Esophagus squamous epithelium (tissue), 5 donors: ENCODE measurements around the gene SGTB. TPM values are rescaled to one million over a fixed set of nuclear protein-coding genes. Genes with fewer than 3 reads are reported as not detected.
"Not testable (repeated sequence)": the region's sequence is repeated elsewhere in the genome, so short reads cannot be mapped to it uniquely, and the experiment has no call there.

ENCODE experiments used
- DNase-seq: peaks from one replicate; lab custom pipeline; 2025; lab: John Stamatoyannopoulos, UW
- H3K27ac ChIP-seq, 4 donors: fragments of 200-600 bp; sonication (generic); one replicate each; pipeline ENCODE4 v1.5.1; 2016 to 2019; ENCODE audit warnings: mild to moderate bottlenecking in 1 of 4
- H3K27me3 ChIP-seq, 4 donors: fragments of 200-600 bp; sonication (generic); 1 replicate in 3 of 4; 2 replicates in 1 of 4; pipeline versions ENCODE4 v1.5.1 to v1.6.0; 2017 to 2021; ENCODE audit warnings: antibody characterized with exemption in 1 of 4
- H3K36me3 ChIP-seq, 3 donors: fragments of 200-600 bp; sonication (generic); one replicate each; pipeline ENCODE4 v1.5.1; 2016 to 2019
- H3K4me1 ChIP-seq, 3 donors: fragments of 200-600 bp; sonication (generic); one replicate each; pipeline ENCODE4 v1.5.1; 2017 to 2019
- H3K4me3 ChIP-seq, 4 donors: fragments of 200-600 bp; sonication (generic); 1 replicate in 3 of 4; 2 replicates in 1 of 4; pipeline ENCODE4 v1.5.1; 2016 to 2019; ENCODE audit warnings: mild to moderate bottlenecking in 2 of 4, moderate library complexity in 1 of 4
- H3K9me3 ChIP-seq, 3 donors: fragments of 200-600 bp; sonication (generic); one replicate each; pipeline ENCODE4 v1.5.1; 2016 to 2019
- POLR2A ChIP-seq, 4 donors: fragments of 450-650 bp; IDR thresholded peaks; one replicate each; pipeline ENCODE4 v1.6.1; 2017; ENCODE audit warnings: antibody characterized with exemption in 4 of 4, mild to moderate bottlenecking in 4 of 4, moderate library complexity in 3 of 4
- WGBS, 2 donors: methylation state at CpG; one replicate each; pipeline ENCODE4 v1.1.5; 2018; 5-methylcytosine and 5-hydroxymethylcytosine counted together
- intact Hi-C: fragments of 100-400 bp; cut with DNase I; formaldehyde crosslinking; loops from one replicate; pipeline ENCODE4 v1.15.0; 2022
- total RNA-seq, 4 donors: library from RNA; depleted of rRNA; stranded (reverse); fragments of >200 nt; gene quantifications; one replicate each; pipeline ENCODE4 v1.1.0, GENCODE V29; 2016
- TF ChIP-seq, protein P1 (sequence below), 6 experiments: fragments of 450-650 bp in 4 of 6; fragments of 200-600 bp in 2 of 6; sonication (generic) in 2 of 6; IDR thresholded peaks; one replicate each; pipeline ENCODE4 v1.5.1; 2016 to 2019; ENCODE audit warnings: antibody characterized with exemption in 6 of 6, mild to moderate bottlenecking in 4 of 6, moderate library complexity in 4 of 6
- donor health status: DM: yes; HTN: yes; CAD: no.

SGTB gene
- total RNA-seq, 4 donors from 2014 or later: 0.99 to 5.8 (median 3.7) TPM

DNA sequence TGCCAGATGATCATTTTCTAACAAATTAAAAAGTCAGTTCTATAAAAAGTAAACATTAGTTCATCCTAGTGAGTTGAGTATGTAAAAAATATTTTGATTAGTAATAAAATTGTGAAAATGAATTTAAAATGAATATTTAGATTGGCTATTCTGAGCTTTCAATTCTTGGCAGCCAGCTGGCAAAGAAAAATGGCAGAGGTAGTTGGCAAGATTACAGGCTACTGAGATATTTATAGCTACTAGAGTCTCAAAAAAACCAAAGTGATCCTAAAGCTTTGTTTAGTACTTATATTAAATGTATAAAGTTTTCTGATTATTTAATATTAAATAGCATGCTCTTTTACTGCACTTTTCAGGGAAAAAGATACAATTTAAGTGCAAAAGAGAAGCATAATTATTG is 25.0 kb downstream of the SGTB start:
- H3K4me3 ChIP-seq: no peak overlapping the region
- no peaks in the 10 kb centered on the region for H3K4me1 ChIP-seq
- no peaks in the 10 kb centered on the region for H3K9me3 ChIP-seq
- DNase-seq: no peak
- intact Hi-C loops: no loop called here
- no peaks in the 10 kb centered on the region for H3K27me3 ChIP-seq
- H3K27ac ChIP-seq: no peak overlapping the region
- peaks cover 0 to 19% (median 0%) of the 10 kb centered on the region in 3 donors for H3K36me3 ChIP-seq
- TF ChIP-seq, protein P1, sequence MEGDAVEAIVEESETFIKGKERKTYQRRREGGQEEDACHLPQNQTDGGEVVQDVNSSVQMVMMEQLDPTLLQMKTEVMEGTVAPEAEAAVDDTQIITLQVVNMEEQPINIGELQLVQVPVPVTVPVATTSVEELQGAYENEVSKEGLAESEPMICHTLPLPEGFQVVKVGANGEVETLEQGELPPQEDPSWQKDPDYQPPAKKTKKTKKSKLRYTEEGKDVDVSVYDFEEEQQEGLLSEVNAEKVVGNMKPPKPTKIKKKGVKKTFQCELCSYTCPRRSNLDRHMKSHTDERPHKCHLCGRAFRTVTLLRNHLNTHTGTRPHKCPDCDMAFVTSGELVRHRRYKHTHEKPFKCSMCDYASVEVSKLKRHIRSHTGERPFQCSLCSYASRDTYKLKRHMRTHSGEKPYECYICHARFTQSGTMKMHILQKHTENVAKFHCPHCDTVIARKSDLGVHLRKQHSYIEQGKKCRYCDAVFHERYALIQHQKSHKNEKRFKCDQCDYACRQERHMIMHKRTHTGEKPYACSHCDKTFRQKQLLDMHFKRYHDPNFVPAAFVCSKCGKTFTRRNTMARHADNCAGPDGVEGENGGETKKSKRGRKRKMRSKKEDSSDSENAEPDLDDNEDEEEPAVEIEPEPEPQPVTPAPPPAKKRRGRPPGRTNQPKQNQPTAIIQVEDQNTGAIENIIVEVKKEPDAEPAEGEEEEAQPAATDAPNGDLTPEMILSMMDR (IDR thresholded peaks at IDR 0.05): no peak
- TF ChIP-seq POLR2A (IDR thresholded peaks at IDR 0.05): no peak

DNA sequence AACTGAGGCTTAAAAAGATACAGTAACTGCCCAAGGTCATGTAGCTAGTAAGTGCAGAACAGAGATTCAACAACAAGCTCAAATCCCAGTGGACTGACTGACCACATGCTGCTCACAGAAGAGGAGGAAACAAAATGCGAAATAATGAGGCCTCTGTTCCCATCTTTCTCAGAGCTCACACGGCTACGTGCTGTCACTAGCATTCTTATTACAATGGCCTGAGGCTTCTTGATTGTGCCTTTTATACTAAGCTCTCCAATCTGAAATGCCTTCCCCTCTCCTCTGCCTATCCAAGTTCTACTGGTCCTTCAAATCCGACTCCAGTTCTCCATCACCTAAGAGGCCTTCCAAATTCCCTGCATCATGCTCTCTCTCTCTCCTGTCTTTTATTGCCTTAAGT is 26.0 kb downstream of the SGTB start:
- Histone ChIP-seq H3K36me3 (peaks cover 0 to 24% (median 0%) of the 10 kb centered on the region in 3 donors), H3K27me3 (no peaks in the 10 kb centered on the region), H3K4me1 (no peaks in the 10 kb centered on the region), H3K27ac (no peak overlapping the region), H3K4me3 (no peak overlapping the region), H3K9me3 (no peaks in the 10 kb centered on the region)
- TF ChIP-seq POLR2A (IDR thresholded peaks at IDR 0.05): no peak
- TF ChIP-seq, protein P1 (IDR thresholded peaks at IDR 0.05): no peak
- no peak for DNase-seq
- intact Hi-C loops: no loop called here
- 87 to 92% methylated on average over 4 of the region's 4 CpGs for WGBS, 2 donors

DNA sequence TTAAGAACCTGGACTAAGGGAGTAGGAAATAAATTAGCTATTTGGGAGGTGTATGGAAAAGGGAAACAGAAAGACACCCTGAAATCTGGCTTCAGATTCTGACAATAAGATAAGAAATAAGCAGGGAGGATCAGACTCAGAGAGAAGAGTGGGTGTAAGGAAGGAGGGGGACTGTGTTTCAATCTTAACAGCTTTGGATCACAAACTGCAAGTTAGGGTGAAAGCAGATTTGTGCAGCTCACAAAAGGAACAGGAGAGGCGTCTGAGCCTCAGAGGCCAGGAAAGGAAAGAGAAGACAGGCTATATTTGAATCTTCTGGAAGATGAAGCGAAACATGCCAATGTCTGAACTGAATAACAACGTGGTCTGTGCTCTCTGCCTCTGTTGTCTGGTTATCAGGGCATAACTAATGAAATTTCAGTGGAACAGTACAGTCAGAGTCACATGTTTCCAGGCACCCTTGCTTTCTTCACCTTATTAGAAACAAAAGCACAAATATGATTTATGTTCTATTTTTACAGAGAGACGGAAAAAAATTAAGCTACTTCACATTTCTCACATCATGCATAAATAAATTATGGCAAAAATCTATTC is 26.6 kb downstream of the SGTB start:
- Histone ChIP-seq H3K4me1 (no peaks in the 10 kb centered on the region), H3K36me3 (peaks cover 0 to 28% (median 0%) of the 10 kb centered on the region in 3 donors), H3K27ac (no peak overlapping the region), H3K27me3 (no peaks in the 10 kb centered on the region), H3K9me3 (no peaks in the 10 kb centered on the region), H3K4me3 (no peak overlapping the region)
- TF ChIP-seq, protein P1 (IDR thresholded peaks at IDR 0.05): no peak
- TF ChIP-seq POLR2A (IDR thresholded peaks at IDR 0.05): no peak
- no peak for DNase-seq
- 84 to 85% methylated on average over 4 of the region's 4 CpGs for WGBS, 2 donors
- intact Hi-C loops: no loop called here

DNA sequence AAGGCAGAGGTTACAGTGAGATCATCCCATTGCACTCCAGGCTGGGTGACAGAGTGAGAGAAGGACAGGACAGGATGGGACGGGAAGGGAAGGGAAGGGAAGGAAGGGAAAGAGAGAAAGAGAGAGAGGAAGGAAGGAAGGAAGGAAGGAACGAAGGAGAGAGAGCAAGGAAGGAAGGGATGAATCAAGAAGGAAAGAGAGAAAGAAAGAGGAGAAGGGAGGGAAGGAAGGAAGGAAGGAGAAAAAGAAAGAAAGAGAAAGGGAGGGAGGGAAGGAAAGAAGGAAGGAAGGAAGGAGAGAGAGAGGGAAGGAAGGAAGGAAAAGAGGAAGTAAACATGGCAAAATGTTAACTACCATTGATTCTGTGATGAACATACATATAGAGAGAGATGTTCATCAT is 28.8 kb downstream of the SGTB start:
- H3K36me3 ChIP-seq: peaks cover 0 to 30% (median 0%) of the 10 kb centered on the region in 3 donors
- H3K9me3 ChIP-seq: no peaks in the 10 kb centered on the region
- H3K4me1 ChIP-seq: no peaks in the 10 kb centered on the region
- intact Hi-C loops: no loop called here
- H3K27ac ChIP-seq: no peak overlapping the region
- WGBS, 2 donors: 81 to 83% methylated on average over 2 of the region's 2 CpGs
- H3K4me3 ChIP-seq: no peak overlapping the region
- no peak for TF ChIP-seq POLR2A (IDR thresholded peaks at IDR 0.05)
- no peak for DNase-seq
- H3K27me3 ChIP-seq: no peaks in the 10 kb centered on the region

DNA sequence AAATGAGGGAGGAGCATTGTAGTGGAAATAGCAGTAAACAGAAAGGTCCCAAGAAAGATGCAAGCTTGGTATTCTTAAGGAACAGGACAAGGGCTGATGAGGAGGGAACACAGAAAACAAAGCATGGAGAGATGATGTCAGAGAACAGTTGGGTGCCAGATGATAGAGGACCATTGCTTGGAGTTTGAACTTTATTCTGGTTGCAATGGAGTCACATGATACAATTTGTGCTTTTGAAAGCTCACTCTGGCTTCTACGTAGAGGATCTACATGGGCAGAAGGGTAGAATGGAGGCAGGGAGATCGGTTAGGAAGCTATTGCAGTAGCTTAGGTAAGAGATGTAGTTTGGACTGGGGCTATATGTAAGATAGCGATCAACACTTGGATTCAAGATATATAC is 39.8 kb downstream of the SGTB start:
- no peaks in the 10 kb centered on the region for H3K9me3 ChIP-seq
- H3K36me3 ChIP-seq: peaks cover 0 to 48% (median 0%) of the 10 kb centered on the region in 3 donors
- no peaks in the 10 kb centered on the region for H3K27me3 ChIP-seq
- WGBS, 2 donors: 94 to 98% methylated on average over 3 of the region's 3 CpGs
- no peak overlapping the region for H3K4me3 ChIP-seq
- H3K27ac ChIP-seq: no peak overlapping the region
- H3K4me1 ChIP-seq: no peaks in the 10 kb centered on the region
- intact Hi-C loops: no loop called here
- DNase-seq: no peak
- TF ChIP-seq POLR2A (IDR thresholded peaks at IDR 0.05): no peak
- TF ChIP-seq, protein P1 (IDR thresholded peaks at IDR 0.05): no peak

DNA sequence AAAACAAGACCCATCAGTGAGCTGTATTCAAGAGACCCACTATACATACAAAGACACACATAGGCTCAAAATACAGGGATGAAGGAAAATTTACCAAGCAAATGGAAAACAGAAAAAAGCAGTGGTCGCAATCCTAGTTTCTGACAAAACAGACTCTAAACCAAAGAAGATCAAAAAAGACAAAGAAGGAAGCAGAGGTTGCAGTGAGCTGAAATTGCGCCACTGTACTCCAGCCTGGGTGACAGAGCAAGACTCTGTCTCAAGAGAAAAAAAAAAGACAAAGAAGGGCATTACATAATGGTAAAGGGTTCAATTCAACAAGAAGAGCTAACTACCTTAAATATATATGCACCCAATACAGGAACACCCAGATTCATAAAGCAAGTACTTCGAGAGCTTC is 45.9 kb downstream of the SGTB start:
- H3K27me3 ChIP-seq, H3K9me3 ChIP-seq, intact Hi-C loops, H3K4me3 ChIP-seq, H3K4me1 ChIP-seq, H3K27ac ChIP-seq, DNase-seq: not testable (repeated sequence)
- H3K36me3 ChIP-seq: peaks cover 0 to 48% (median 0%) of the 10 kb centered on the region in 3 donors
- WGBS, 2 donors: 71 to 83% methylated on average over 3 of the region's 3 CpGs
